CD4-positive, alpha-beta T cell treated with Interferon gamma for 1 hour (primary cell): Measurements from ENCODE around the gene KCNH3.
"Not testable (repeated sequence)": the region's sequence is repeated elsewhere in the genome, so short reads cannot be mapped to it uniquely, and the experiment has no call there.

Source experiments
- DNase-seq: peaks from one replicate; pipeline ENCODE4 v3.0.0-alpha.2; 2020

The KCNH3 gene

GRCh38 chr12:49538510-49539403 lies at the start of gene KCNH3:
Gene KCNH3 (plus strand): TSS chr12:49539030. CDS start chr12:49539417, 387 bp downstream.
- DNase-seq = peak; percentile 92

GRCh38 chr12:49489154-49489553 lies 49.7 kb upstream of the KCNH3 start:
- DNase-seq = no peak

- DNase-seq = no peak
Measured at GRCh38 chr12:49489720-49490119, 49.1 kb upstream of the KCNH3 start.

- DNase-seq = no peak
Measured at GRCh38 chr12:49491823-49492222, 47.0 kb upstream of the KCNH3 start.

- no peak for DNase-seq
Measured at GRCh38 chr12:49493900-49494299, 44.9 kb upstream of the KCNH3 start.

GRCh38 chr12:49496417-49497360 lies 42.1 kb upstream of the KCNH3 start:
- no peak for DNase-seq

- no peak for DNase-seq
Measured at GRCh38 chr12:49501895-49502294, 36.9 kb upstream of the KCNH3 start.

GRCh38 chr12:49502590-49502989 lies 36.2 kb upstream of the KCNH3 start:
- DNase-seq = no peak

GRCh38 chr12:49503674-49504180 lies 35.1 kb upstream of the KCNH3 start:
- DNase-seq = no peak

GRCh38 chr12:49505672-49506071 lies 33.2 kb upstream of the KCNH3 start:
- no peak for DNase-seq

GRCh38 chr12:49507139-49507538 lies 31.7 kb upstream of the KCNH3 start:
- DNase-seq = no peak

- not testable (repeated sequence) for DNase-seq
Measured at GRCh38 chr12:49509681-49510080, 29.1 kb upstream of the KCNH3 start.

- no peak for DNase-seq
Measured at GRCh38 chr12:49511410-49511809, 27.4 kb upstream of the KCNH3 start.

GRCh38 chr12:49512546-49512945 lies 26.3 kb upstream of the KCNH3 start:
- no peak for DNase-seq

- DNase-seq = no peak
Measured at GRCh38 chr12:49515266-49515665, 23.6 kb upstream of the KCNH3 start.

GRCh38 chr12:49518914-49519573 lies 19.8 kb upstream of the KCNH3 start:
- DNase-seq = no peak

GRCh38 chr12:49519574-49519936 lies 19.3 kb upstream of the KCNH3 start:
- DNase-seq = no peak

- no peak for DNase-seq
Measured at GRCh38 chr12:49521389-49521788, 17.4 kb upstream of the KCNH3 start.

GRCh38 chr12:49524660-49525324 lies 14.0 kb upstream of the KCNH3 start:
- no peak for DNase-seq

GRCh38 chr12:49525942-49526341 lies 12.9 kb upstream of the KCNH3 start:
- no peak for DNase-seq

GRCh38 chr12:49527361-49528130 lies 11.3 kb upstream of the KCNH3 start:
- no peak for DNase-seq

GRCh38 chr12:49529414-49529813 lies 9.4 kb upstream of the KCNH3 start:
- DNase-seq = no peak
